Right lobe of liver (tissue), 6 donors: ENCODE results near the gene FIBP. TPM values are rescaled to one million over a fixed set of nuclear protein-coding genes. Genes with fewer than 3 reads are reported as not detected.

Experiments
- ATAC-seq, 4 donors: fragments of 200-7000 bp; cut with Tn5 transposase; one replicate each; pipeline ENCODE4 v1.9.1; 2020; ENCODE audit warnings: mild to moderate bottlenecking in 4 of 4, moderate library complexity in 4 of 4
- DNase-seq, 3 donors: peaks; one replicate each; pipeline ENCODE4 v3.0.0-alpha.2; 2020
- H3K27ac ChIP-seq, 3 donors: fragments of 200-600 bp; one replicate each; pipeline ENCODE4 v1.8.0; 2022
- H3K27me3 ChIP-seq, 2 donors: fragments of 200-600 bp; one replicate each; pipeline ENCODE4 v1.8.0; 2022
- H3K36me3 ChIP-seq, 4 donors: fragments of 200-600 bp; sonication (generic) in 1 of 4; one replicate each; pipeline versions ENCODE4 v1.5.1 to v1.8.0; 2017 to 2022; ENCODE audit warnings: control low read depth in 1 of 4
- H3K4me1 ChIP-seq, 4 donors: fragments of 200-600 bp; sonication (generic) in 1 of 4; one replicate each; pipeline versions ENCODE4 v1.5.1 to v1.8.0; 2017 to 2022; ENCODE audit warnings: control low read depth in 1 of 4
- H3K4me3 ChIP-seq, 3 donors: fragments of 200-600 bp; one replicate each; pipeline ENCODE4 v1.8.0; 2022
- H3K9me3 ChIP-seq, 4 donors: fragments of 200-600 bp; sonication (generic) in 1 of 4; one replicate each; pipeline versions ENCODE4 v1.5.1 to v1.8.0; 2017 to 2022; ENCODE audit warnings: control low read depth in 1 of 4
- POLR2A ChIP-seq: fragments of 450-650 bp; IDR thresholded peaks from one replicate; pipeline ENCODE4 v1.6.1; 2017; ENCODE audit warnings: antibody characterized with exemption, mild to moderate bottlenecking
- WGBS: methylation state at CpG from one replicate; pipeline ENCODE4 v1.1.6; 2018; ENCODE audit warnings: low coverage, low lambda C conversion rate; ENCODE audit not compliant: insufficient coverage; ENCODE audit errors: missing lambda C conversion rate; 5-methylcytosine and 5-hydroxymethylcytosine counted together
- intact Hi-C, 2 donors: fragments of 100-400 bp; cut with DNase I; formaldehyde crosslinking; loops; one replicate each; pipeline versions ENCODE4 v1.11.2 to v1.14.1; 2022
- total RNA-seq, 6 experiments: library from RNA; depleted of rRNA in 2 of 6; stranded (reverse); fragments of >200 nt in 2 of 6; fragmentation: NEBNext Ultra II Directional in 3 of 6; extraction: Animal tissue kit (Norgen Biotek cat#: 25700) in 3 of 6; gene quantifications; one replicate each; pipeline versions ENCODE4 v1.1.0 to v1.2.4, GENCODE V29; 2016 to 2023
- TF ChIP-seq, protein P1 (sequence below), 4 donors: fragments of 200-600 bp in 3 of 4; fragments of 450-650 bp in 1 of 4; IDR thresholded peaks; one replicate each; pipeline versions ENCODE4 v1.5.1 to v1.8.0; 2016 to 2022; ENCODE audit warnings: antibody characterized with exemption in 4 of 4, mild to moderate bottlenecking in 2 of 4
- donor health status: DM: no; HTN: yes; CAD: no.
- donor health status: DM: no; HTN: no; CAD: no.
- donor health status: DM: no; HTN: no; CAD: no.
- donor health status: DM: no; HTN: yes; CAD: no.
- donor health status: DM: no; HTN: yes; CAD: no.

The FIBP gene
- total RNA-seq, 6 experiments from 2014 or later, result 19.4 to 66.1 (median 23.3) TPM

DNA sequence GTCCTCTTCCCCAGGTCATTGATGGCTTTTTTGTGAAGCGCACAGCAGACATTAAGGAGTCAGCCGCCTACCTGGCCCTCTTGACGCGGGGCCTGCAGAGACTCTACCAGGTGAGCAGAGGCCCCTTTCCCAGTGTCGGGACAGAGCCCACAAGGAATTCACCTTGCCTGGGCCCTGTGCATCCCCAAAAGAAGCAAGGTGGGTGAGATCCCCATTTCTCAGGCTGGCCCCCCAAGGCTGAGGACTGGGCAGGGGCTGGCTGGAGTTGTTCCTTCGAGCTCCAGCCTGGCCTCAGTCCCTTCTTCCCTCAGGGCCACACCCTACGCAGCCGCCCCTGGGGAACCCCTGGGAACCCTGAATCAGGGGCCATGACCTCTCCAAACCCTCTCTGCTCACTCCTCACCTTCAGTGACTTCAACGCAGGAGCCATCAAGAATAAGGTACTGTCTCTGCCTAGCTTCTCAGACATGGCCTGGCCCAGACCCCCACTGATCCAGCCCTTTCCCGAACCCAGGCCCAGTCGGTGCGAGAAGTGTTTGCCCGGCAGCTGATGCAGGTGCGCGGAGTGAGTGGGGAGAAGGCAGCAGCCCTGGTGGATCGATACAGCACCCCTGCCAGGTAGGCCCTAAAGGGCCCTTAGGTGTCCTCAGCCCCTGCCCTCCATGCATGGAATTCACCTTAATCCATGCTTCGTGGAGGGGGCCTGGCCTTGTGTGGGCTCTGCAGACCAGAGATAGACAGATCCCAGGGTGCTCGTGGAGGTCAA is 23.4 kb downstream of the FIBP start:
- Histone ChIP-seq H3K27ac (no peak overlapping the region), H3K36me3 (peaks cover 0 to 33% (median 18%) of the 10 kb centered on the region in 4 donors), H3K4me1 (peaks cover 0 to 9% (median 0%) of the 10 kb centered on the region in 4 donors), H3K27me3 (no peaks in the 10 kb centered on the region), H3K9me3 (no peaks in the 10 kb centered on the region), H3K4me3 (no peak overlapping the region)
- ATAC-seq, result no peak
- intact Hi-C loops, result no loop called here
- no peak for DNase-seq
- 100% methylated on average over 6 of the region's 18 CpGs for WGBS
- TF ChIP-seq, protein P1, sequence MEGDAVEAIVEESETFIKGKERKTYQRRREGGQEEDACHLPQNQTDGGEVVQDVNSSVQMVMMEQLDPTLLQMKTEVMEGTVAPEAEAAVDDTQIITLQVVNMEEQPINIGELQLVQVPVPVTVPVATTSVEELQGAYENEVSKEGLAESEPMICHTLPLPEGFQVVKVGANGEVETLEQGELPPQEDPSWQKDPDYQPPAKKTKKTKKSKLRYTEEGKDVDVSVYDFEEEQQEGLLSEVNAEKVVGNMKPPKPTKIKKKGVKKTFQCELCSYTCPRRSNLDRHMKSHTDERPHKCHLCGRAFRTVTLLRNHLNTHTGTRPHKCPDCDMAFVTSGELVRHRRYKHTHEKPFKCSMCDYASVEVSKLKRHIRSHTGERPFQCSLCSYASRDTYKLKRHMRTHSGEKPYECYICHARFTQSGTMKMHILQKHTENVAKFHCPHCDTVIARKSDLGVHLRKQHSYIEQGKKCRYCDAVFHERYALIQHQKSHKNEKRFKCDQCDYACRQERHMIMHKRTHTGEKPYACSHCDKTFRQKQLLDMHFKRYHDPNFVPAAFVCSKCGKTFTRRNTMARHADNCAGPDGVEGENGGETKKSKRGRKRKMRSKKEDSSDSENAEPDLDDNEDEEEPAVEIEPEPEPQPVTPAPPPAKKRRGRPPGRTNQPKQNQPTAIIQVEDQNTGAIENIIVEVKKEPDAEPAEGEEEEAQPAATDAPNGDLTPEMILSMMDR (IDR thresholded peaks at IDR 0.05), result no peak
- TF ChIP-seq POLR2A, result no peak

DNA sequence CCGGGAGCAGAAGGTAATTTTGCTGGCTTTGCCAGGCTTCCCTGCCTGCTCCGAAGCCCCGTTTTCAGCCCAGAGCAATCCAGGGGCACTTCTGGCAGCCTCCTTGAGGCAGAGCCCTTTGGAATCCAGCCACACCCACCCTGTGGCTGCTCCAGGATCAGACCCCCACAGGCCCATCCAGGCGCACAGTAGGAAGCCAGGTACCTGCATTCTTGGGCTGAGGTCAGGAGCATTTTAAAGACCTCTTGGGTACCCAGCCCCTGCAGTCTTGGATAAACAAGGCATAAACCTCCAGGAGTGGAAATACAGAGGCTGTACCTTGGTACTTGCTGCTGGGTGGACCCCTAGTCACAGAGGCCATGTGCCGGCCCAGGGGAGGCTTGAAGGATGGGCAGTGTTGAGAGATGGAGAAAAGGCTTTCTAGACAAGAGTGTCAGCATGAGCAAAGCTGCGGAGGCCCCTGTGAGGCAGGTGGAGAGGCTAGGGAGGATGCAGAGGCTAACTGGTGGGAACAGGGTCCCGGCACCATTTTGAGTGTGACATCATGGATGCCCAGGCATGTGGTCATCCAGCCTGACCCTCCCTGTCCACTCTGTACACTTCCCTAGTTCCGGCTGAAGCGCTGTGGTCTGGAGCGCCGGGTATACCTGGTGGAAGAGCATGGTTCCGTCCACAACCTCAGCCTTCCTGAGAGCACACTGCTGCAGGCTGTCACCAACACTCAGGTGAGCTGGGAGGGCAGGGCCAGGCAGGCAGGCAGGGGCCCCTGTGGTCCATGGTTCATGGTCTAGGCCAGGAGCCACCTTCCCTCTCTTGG is 24.2 kb downstream of the FIBP start:
- DNase-seq, result no peak
- H3K4me3 ChIP-seq, result no peak overlapping the region
- H3K9me3 ChIP-seq, result no peaks in the 10 kb centered on the region
- H3K27me3 ChIP-seq, result no peaks in the 10 kb centered on the region
- H3K27ac ChIP-seq, result no peak overlapping the region
- intact Hi-C loops, result no loop called here
- TF ChIP-seq POLR2A, result no peak
- TF ChIP-seq, protein P1 (IDR thresholded peaks at IDR 0.05), result no peak
- ATAC-seq, result no peak
- 100% methylated on average over 1 of the region's 12 CpGs for WGBS
- H3K4me1 ChIP-seq, result peaks cover 0 to 10% (median 0%) of the 10 kb centered on the region in 4 donors
- H3K36me3 ChIP-seq, result peaks cover 0 to 33% (median 18%) of the 10 kb centered on the region in 4 donors

DNA sequence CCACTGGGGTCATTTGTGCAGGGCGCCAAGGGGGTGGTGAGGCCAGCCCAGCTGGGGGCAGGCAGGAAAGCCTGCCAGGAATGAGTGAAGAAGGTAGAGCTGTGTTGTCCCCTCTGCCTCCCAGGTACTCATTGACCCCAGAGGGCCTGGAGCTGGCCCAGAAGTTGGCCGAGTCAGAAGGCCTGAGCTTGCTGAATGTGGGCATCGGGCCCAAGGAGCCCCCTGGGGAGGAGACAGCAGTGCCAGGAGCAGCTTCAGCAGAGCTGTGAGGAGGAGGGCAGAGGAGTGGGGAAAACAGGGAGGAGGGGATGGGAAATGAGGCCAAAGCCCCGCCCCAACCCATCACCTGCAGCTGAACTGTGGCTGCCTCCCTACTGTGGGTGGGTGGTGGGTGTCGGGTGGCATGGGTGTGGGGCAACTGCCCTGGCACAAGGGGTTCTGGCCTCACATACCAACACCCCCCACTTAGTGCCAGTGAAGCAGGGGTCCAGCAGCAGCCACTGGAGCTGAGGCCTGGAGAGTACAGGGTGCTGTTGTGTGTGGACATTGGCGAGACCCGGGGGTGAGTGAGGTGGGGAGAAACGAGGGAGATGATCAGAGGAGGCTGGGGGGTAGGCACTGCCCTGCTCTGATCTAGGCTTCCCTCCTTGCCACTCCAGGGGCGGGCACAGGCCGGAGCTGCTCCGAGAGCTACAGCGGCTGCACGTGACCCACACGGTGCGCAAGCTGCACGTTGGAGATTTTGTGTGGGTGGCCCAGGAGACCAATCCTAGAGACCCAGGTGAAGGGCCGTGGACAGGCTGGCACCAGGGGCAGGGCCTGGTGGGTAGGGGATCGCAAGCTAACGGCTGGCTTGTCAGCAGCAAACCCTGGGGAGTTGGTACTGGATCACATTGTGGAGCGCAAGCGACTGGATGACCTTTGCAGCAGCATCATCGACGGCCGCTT is 25.1 kb downstream of the FIBP start:
- Histone ChIP-seq H3K4me1 (peaks cover 0 to 18% (median 0%) of the 10 kb centered on the region in 4 donors), H3K27ac (no peak overlapping the region), H3K9me3 (no peaks in the 10 kb centered on the region), H3K27me3 (no peaks in the 10 kb centered on the region), H3K4me3 (no peak overlapping the region), H3K36me3 (peaks cover 0 to 33% (median 18%) of the 10 kb centered on the region in 4 donors)
- ATAC-seq (no peak), DNase-seq (peak in 2 of 3 donors; percentile 45 to 53)
- WGBS, result 88% methylated on average over 6 of the region's 24 CpGs
- no peak for TF ChIP-seq POLR2A
- TF ChIP-seq, protein P1 (IDR thresholded peaks at IDR 0.05), result no peak
- intact Hi-C loops, result no loop called here

DNA sequence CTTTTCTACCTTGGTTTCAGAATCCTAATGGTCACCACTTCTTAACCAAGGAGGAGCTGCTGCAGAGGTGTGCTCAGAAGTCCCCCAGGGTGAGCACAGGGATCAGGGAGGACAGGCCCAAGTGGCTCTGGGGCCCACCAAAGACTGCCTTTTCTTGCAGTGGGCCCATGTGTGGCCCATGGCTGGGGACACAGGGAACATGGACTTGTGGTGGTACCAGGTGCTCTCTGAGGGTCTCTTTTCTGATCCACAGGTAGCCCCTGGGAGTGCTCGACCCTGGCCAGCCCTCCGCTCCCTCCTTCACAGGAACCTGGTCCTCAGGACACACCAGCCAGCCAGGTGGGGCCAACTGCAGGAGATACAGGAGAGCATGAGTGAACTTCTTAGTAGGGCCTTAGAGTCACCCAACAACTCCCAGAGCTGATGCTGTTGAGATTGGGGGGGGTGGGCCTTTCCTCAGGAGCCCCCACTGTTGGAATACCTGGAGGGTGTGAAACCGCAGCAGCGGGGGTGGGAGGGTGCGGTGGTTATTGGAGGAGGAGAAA is 26.0 kb downstream of the FIBP start:
- Histone ChIP-seq H3K36me3 (peaks cover 0 to 33% (median 18%) of the 10 kb centered on the region in 4 donors), H3K9me3 (no peaks in the 10 kb centered on the region), H3K27ac (no peak overlapping the region), H3K4me3 (no peak overlapping the region), H3K27me3 (no peaks in the 10 kb centered on the region), H3K4me1 (peaks cover 0 to 18% (median 0%) of the 10 kb centered on the region in 4 donors)
- TF ChIP-seq, protein P1 (IDR thresholded peaks at IDR 0.05), result no peak
- TF ChIP-seq POLR2A, result no peak
- no peak for ATAC-seq
- DNase-seq, result peak in 2 of 3 donors; percentile 43 to 48
- intact Hi-C loops, result no loop called here
- 90% methylated on average over 5 of the region's 5 CpGs for WGBS
